Nephron (organoid): ENCODE data around the gene CNKSR2.

Source experiments
- H3K27ac Mint-ChIP-seq, 3 experiments: 2 replicates each; pipeline ENCODE4 v1.8.0; 2020; ENCODE audit warnings: mixed read lengths in 3 of 3, mild to moderate bottlenecking in 2 of 3, moderate library complexity in 1 of 3
- H3K27me3 Mint-ChIP-seq: 2 replicates; pipeline ENCODE4 v1.8.0; 2021; ENCODE audit warnings: low read depth, mild to moderate bottlenecking, moderate library complexity, mixed read lengths
- H3K36me3 Mint-ChIP-seq: 2 replicates; pipeline ENCODE4 v1.8.0; 2020; ENCODE audit warnings: low read depth, mixed read lengths
- H3K4me1 Mint-ChIP-seq: 2 replicates; pipeline ENCODE4 v1.8.0; 2020; ENCODE audit warnings: mixed read lengths
- H3K4me3 Mint-ChIP-seq, 3 experiments: 2 replicates each; pipeline ENCODE4 v1.8.0; 2020; ENCODE audit warnings: mild to moderate bottlenecking in 3 of 3, mixed read lengths in 3 of 3, moderate library complexity in 2 of 3
- H3K9me3 Mint-ChIP-seq: 2 replicates; pipeline ENCODE4 v1.8.0; 2020; ENCODE audit warnings: mixed read lengths
- TF ChIP-seq, protein P1 (sequence below), 3 experiments: fragments of 200-600 bp; sonication (generic); IDR thresholded peaks; one replicate each; pipeline ENCODE4 v1.5.0; 2021; ENCODE audit warnings: antibody characterized with exemption in 3 of 3; ENCODE audit not compliant: unreplicated experiment in 3 of 3

Gene CNKSR2

DNA sequence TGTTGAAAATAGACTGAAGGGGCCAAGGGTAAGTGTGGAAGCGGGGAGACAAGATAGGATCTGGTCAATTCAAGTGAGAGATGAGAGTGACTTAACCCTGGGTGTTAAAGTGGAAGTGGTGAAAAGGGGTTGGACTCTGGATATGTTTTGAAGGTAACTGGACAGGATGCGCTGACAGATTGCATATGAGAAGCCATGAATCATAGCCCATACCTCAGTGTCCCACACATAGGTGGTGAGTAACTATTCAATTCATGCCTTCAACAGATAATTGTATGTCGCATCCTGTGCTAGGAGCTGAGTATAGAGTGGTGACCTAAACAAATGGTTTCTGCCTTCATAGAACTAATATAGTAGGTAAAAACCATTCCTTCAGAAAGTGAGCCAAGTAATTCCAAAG lies 207.3 kb downstream of the CNKSR2 start:
- no peak overlapping the region for H3K4me3 Mint-ChIP-seq
- H3K9me3 Mint-ChIP-seq = no peaks in the 10 kb centered on the region
- H3K4me1 Mint-ChIP-seq = no peaks in the 10 kb centered on the region
- TF ChIP-seq, protein P1, sequence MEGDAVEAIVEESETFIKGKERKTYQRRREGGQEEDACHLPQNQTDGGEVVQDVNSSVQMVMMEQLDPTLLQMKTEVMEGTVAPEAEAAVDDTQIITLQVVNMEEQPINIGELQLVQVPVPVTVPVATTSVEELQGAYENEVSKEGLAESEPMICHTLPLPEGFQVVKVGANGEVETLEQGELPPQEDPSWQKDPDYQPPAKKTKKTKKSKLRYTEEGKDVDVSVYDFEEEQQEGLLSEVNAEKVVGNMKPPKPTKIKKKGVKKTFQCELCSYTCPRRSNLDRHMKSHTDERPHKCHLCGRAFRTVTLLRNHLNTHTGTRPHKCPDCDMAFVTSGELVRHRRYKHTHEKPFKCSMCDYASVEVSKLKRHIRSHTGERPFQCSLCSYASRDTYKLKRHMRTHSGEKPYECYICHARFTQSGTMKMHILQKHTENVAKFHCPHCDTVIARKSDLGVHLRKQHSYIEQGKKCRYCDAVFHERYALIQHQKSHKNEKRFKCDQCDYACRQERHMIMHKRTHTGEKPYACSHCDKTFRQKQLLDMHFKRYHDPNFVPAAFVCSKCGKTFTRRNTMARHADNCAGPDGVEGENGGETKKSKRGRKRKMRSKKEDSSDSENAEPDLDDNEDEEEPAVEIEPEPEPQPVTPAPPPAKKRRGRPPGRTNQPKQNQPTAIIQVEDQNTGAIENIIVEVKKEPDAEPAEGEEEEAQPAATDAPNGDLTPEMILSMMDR (IDR thresholded peaks at IDR 0.05; ENCODE audit: unreplicated experiment in 3 of 3) = no peak
- H3K27me3 Mint-ChIP-seq = no peaks in the 10 kb centered on the region
- peaks cover under 1% of the 10 kb centered on the region for H3K36me3 Mint-ChIP-seq
- no peak overlapping the region for H3K27ac Mint-ChIP-seq

DNA sequence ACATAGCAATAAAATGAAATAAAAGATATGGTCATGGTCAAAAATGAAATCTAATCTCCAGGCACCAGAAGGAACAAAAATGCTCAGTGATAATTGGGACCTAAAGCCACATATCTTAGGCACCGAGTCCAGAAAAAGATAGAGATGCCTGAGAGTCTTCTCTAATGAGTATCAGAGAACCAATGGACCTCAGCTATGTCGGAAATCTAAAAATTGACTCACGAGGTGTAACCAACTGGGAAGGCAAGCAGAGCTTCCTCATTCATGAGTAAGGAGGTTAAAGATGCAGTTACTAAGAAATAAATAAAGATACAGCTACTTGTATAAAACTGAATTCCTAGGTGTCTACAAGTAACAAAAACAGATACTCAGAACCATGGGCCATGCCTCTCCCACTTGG lies 211.8 kb downstream of the CNKSR2 start:
- no peaks in the 10 kb centered on the region for H3K4me1 Mint-ChIP-seq
- peaks cover 5% of the 10 kb centered on the region for H3K9me3 Mint-ChIP-seq
- H3K27ac Mint-ChIP-seq = no peak overlapping the region
- no peaks in the 10 kb centered on the region for H3K27me3 Mint-ChIP-seq
- no peak overlapping the region for H3K4me3 Mint-ChIP-seq
- H3K36me3 Mint-ChIP-seq = peaks cover 5% of the 10 kb centered on the region
- TF ChIP-seq, protein P1 (IDR thresholded peaks at IDR 0.05; ENCODE audit: unreplicated experiment in 3 of 3) = no peak

DNA sequence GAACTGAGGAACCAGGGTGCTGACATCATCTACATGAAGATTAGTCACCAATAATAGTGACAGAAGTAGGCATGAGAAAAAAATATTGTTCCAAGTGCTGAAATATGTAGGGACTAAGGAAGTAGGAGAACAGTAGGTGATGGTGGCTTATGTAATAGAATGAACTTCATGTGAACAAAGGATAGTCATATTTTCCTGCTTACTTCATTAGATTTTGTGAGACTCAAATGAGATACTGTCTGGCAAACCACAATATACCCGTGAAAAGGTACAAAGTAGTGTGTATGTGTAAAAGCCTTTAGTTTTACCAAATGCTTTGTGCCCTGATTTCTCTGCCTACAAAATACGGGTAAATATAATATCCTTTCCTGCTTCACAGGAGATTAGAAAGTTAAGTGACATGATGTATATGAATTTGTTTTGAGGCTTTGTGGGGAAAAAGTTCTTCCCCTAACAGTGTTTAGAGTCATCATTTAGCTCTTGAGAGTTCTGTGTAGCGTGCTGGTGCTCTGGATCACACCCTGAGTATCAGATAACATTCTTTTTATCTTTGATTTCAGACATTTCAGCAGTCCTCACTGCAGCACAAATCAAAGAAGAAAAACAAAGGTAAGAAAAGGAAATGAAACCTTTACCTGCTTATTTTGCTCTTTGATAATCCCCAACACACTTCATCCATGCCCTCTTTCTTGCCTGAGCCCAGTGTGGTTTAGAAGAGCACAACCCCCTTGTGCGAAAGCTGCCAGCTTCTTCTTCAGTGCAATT lies 216.0 kb downstream of the CNKSR2 start:
- Mint-ChIP-seq H3K36me3 (peaks cover 5% of the 10 kb centered on the region), H3K9me3 (peaks cover 5% of the 10 kb centered on the region), H3K27me3 (no peaks in the 10 kb centered on the region), H3K4me3 (no peak overlapping the region), H3K4me1 (no peaks in the 10 kb centered on the region), H3K27ac (no peak overlapping the region)
- TF ChIP-seq, protein P1 (IDR thresholded peaks at IDR 0.05; ENCODE audit: unreplicated experiment in 3 of 3) = no peak

DNA sequence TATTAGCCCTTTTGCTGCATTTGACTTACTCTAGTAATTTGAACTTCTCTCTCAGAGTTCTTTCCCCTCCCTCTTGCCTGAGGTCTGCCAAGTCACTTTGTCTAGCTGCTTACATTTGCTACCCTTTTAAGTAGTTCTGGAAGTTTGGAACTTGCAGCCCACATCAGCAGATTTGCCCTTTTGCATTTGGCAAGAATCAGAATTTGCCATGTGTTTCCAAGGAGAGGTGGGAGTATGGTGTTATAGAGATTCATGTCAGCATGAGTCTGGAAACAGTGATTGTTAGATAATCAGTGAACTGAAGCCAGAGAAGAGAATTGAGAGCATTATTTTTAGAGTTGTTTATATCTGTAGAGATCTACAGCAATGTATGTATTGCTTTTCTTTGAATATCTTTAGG lies 231.8 kb downstream of the CNKSR2 start:
- Mint-ChIP-seq H3K36me3 (no peaks in the 10 kb centered on the region), H3K27ac (peak overlapping the region in 2 of 3 experiments; percentile 11 to 14), H3K4me3 (no peak overlapping the region), H3K9me3 (no peaks in the 10 kb centered on the region), H3K4me1 (peaks cover 19% of the 10 kb centered on the region), H3K27me3 (no peaks in the 10 kb centered on the region)
- TF ChIP-seq, protein P1 (IDR thresholded peaks at IDR 0.05; ENCODE audit: unreplicated experiment in 3 of 3) = no peak

DNA sequence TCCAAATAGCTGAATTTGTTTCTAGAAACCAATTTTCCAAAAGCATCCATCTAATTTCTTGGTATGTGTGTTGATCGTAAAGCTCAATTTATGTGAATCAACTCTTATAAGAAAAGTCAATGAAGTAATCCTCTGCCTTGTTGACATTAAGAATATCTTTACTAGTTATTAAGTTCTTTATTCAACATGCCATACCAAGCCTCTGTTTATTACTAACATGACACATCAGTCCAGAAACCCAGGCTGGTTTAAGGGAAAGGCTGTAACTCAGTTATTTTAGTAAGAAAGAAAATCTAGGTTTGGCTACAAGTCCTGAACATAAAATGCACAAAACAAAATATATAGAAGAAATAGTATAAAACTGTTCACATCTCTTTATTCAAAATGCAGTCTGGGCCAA lies 235.9 kb downstream of the CNKSR2 start:
- H3K9me3 Mint-ChIP-seq = no peaks in the 10 kb centered on the region
- no peaks in the 10 kb centered on the region for H3K27me3 Mint-ChIP-seq
- no peaks in the 10 kb centered on the region for H3K36me3 Mint-ChIP-seq

More for the DNA sequence above, 235.9 kb downstream of the CNKSR2 start:
- no peak overlapping the region for H3K27ac Mint-ChIP-seq
- H3K4me3 Mint-ChIP-seq = no peak overlapping the region
- TF ChIP-seq, protein P1 (IDR thresholded peaks at IDR 0.05; ENCODE audit: unreplicated experiment in 3 of 3) = no peak
- H3K4me1 Mint-ChIP-seq = peaks cover 14% of the 10 kb centered on the region
